ENCODE data around the gene P2RY8.
"Not testable (repeated sequence)": the region's sequence is repeated elsewhere in the genome, so short reads cannot be mapped to it uniquely, and the experiment has no call there.

P2RY8 gene

DNA sequence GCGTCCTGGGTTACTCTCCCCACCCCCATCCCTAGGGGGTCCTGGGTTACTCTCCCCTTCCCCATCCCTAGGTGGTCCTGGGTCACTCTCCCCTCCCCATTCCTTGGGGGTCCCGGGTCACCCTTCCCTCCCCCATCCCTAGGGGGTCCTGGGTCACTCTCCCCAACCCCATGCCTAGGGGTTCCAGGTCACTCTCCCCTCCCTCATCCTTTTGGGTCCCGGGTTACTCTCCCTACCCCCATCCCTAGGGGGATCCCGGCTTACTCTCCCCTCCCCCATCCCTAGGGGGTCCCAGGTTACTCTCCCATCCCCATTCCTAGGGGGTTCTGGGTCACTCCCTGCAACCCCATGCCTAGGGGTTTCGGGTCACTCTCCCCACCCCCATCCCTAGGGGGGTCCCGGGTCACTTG, 85.7 kb downstream of the P2RY8 start:
- H3K27ac Mint-ChIP-seq: peak overlapping the region; percentile 97
- peak overlapping the region; percentile 95 for H3K4me3 Mint-ChIP-seq
- intact Hi-C loops (cut with micrococcal nuclease): loop anchor here (5.0 kb wide), 1 partner anchor 211 kb away; no protein-coding TSS in a partner anchor
- H3K27me3 Mint-ChIP-seq: peaks cover 5% of the 10 kb centered on the region
- H3K4me1 Mint-ChIP-seq (ENCODE audit: low read depth): peaks cover 39% of the 10 kb centered on the region
- peaks cover 25% of the 10 kb centered on the region for H3K9me3 Mint-ChIP-seq
- H3K36me3 Mint-ChIP-seq (ENCODE audit: low read depth): peaks cover 48% of the 10 kb centered on the region

DNA sequence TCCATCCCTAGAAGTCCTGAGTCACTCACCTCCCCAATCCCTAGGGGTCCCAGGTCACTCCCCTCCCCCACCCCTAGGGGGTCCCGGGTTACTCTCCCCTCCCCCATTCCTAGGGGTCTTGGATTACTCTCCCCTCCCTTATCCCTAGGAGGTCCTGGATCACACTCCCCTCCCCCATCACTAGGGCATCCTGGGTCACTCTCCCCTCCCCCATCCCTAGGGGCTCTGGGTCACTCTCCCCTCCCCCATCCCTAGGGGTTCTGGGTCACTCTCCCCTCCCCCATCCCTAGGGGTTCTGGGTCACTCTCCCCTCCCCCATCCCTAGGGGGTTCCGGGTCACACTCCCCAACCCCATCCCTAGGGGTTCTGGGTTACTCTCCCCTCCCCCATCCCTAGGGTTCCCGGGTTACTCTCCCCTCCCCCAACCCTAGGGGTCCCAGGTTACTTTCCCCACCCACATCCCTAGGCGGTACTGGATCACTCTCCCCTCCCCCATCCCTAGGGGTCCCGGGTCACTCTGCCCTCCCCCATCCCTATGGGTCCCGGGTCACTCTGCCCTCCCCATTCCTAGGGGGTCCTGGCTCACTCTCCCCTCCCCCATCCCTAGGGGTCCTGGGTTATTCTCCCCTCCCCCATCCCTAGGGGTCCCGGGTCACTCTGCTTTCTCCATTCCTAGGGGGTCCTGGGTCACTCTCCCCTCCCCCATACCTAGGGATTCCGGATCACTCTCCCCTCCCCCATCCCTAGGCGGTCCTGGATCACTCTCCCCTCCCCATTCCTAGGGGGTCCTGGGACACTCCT, 86.4 kb downstream of the P2RY8 start:
- Mint-ChIP-seq H3K4me1 (ENCODE audit: low read depth) (peaks cover 39% of the 10 kb centered on the region), H3K27me3 (peaks cover 2% of the 10 kb centered on the region), H3K36me3 (ENCODE audit: low read depth) (peaks cover 52% of the 10 kb centered on the region), H3K9me3 (peaks cover 25% of the 10 kb centered on the region), H3K27ac (peak overlapping the region; percentile 97), H3K4me3 (peak overlapping the region; percentile 95)
- intact Hi-C loops (cut with micrococcal nuclease): loop anchor here (5.0 kb wide), 1 partner anchor 212 kb away; no protein-coding TSS in a partner anchor

- Mint-ChIP-seq H3K9me3 (peaks cover 30% of the 10 kb centered on the region), H3K4me3 (no peak overlapping the region), H3K4me1 (ENCODE audit: low read depth) (peaks cover 39% of the 10 kb centered on the region), H3K36me3 (ENCODE audit: low read depth) (peaks cover 56% of the 10 kb centered on the region), H3K27me3 (no peaks in the 10 kb centered on the region), H3K27ac (no peak overlapping the region)
- intact Hi-C loops (cut with micrococcal nuclease): loop anchor here (5.0 kb wide), 1 partner anchor 213 kb away; no protein-coding TSS in a partner anchor
Observed at GRCh38 chrX:1449823-1450149, 87.2 kb downstream of the P2RY8 start.

DNA sequence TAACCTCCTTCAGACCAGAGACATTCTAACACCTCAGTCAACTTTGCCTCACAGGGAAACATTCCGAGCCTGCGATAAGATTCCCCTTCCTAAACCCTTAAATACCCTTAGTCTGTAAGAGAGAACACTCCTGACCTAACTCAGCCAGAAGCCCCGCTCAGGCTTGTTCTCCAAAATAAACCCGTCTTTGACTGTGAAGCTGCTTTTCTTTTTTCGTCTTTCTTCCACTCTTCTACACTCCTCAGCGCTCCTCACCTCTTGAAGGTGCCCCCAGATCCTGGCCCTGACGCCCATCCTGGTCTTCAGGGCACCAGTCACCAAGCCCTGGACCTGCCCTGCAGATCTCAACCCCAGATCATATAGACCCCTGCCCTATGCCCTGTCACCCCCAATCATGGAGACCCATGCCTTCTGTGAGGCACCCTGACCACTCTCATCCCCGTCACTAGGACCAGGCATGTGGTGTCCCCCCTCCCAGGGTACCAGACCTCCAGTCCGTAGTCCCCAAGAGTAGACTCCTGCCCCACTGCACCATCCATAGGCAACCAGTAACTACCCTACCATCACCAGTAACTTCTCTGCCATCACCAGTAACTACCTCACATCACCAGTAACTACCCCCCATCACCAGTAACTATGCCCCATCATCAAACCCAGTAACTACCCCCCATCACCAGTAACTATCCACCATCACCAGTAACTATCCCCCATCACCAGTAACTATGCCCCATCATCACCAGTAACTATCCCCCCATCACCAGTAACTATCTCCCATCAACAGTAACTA, 87.8 kb downstream of the P2RY8 start:
- peaks cover 39% of the 10 kb centered on the region for H3K4me1 Mint-ChIP-seq (ENCODE audit: low read depth)
- peaks cover 62% of the 10 kb centered on the region for H3K36me3 Mint-ChIP-seq (ENCODE audit: low read depth)
- H3K27me3 Mint-ChIP-seq: no peaks in the 10 kb centered on the region
- no peak overlapping the region for H3K4me3 Mint-ChIP-seq
- peaks cover 36% of the 10 kb centered on the region for H3K9me3 Mint-ChIP-seq
- intact Hi-C loops (cut with micrococcal nuclease): no loop called here
- peak overlapping the region; percentile 5 for H3K27ac Mint-ChIP-seq

DNA sequence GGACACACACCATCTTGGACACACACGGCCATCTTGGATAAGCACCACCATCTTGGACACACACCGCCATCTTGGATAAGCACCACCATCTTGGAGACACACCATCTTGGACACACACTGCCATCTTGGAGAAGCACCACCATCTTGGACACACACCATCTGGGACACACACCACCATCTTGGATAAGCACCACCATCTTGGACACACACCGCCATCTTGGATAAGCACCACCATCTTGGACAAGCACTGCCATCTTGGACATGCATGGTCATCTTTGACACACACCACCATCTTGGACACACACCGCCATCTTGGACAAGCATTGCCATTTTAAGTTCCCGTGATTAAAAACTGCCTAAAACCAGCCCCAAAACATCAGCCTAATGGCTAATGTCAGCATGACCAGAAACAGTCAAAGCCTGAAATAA, 88.4 kb downstream of the P2RY8 start:
- H3K9me3 Mint-ChIP-seq: peaks cover 42% of the 10 kb centered on the region
- H3K4me3 Mint-ChIP-seq; intact Hi-C loops (cut with micrococcal nuclease); H3K27me3 Mint-ChIP-seq; H3K27ac Mint-ChIP-seq: not testable (repeated sequence)
- peaks cover 39% of the 10 kb centered on the region for H3K4me1 Mint-ChIP-seq (ENCODE audit: low read depth)
- peaks cover 68% of the 10 kb centered on the region for H3K36me3 Mint-ChIP-seq (ENCODE audit: low read depth)

DNA sequence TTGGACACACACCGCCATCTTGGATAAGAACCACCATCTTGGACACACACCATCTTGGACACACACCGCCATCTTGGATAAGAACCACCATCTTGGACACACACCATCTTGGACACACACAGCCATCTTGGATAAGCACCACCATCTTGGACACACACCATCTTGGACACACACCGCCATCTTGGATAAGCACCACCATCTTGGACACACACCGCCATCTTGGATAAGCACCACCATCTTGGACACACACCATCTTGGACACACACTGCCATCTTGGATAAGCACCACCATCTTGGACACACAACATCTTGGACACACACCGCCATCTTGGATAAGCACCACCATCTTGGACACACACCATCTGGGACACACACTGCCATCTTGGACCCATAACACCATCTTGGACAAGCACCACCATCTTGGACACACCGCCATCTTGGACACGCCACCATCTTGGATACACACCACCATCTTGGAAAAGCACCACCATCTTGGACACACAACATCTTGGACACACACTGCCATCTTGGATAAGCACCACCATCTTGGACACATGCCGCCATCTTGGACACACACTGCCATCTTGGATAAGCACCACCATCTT, 88.9 kb downstream of the P2RY8 start:
- H3K27me3 Mint-ChIP-seq; intact Hi-C loops (cut with micrococcal nuclease); H3K27ac Mint-ChIP-seq; H3K4me3 Mint-ChIP-seq: not testable (repeated sequence)
- Mint-ChIP-seq H3K4me1 (ENCODE audit: low read depth) (peaks cover 39% of the 10 kb centered on the region), H3K9me3 (peaks cover 48% of the 10 kb centered on the region), H3K36me3 (ENCODE audit: low read depth) (peaks cover 73% of the 10 kb centered on the region)

DNA sequence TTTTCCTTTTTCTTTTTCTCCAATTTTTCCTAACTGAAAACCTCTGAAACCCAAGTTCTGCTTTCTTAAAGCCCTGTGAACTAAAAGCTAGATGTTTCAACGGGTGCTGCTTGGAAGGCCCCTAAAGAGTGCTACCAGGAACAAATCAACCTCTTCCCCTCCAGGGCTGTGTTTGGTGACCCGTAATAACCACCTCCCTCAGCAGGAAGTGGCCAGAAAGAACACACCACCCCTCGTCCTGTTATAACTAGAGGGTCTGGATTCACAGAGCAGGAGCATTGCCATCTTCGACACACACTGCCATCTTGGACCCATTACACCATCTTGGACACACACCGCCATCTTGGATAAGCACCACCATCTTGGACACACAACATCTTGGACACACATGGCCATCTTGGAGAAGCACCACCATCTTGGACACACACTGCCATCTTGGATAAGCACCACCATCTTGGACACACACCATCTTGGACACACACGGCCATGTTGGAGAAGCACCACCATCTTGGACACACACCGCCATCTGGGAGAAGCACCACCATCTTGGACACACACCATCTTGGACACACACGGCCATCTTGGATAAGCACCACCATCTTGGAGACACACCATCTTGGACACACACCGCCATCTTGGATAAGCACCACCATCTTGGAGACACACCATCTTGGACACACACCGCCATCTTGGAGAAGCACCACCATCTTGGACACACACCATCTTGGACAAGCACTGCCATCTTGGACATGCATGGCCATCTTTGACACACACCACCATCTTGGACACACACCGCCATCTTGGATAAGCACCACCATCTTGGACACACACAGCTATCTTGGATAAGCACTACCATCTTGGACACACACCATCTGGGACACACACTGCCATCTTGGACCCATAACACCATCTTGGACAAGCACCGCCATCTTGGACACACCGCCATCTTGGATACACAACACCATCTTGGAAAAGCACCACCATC, 89.7 kb downstream of the P2RY8 start:
- intact Hi-C loops (cut with micrococcal nuclease); H3K4me3 Mint-ChIP-seq; H3K27me3 Mint-ChIP-seq: not testable (repeated sequence)
- peaks cover 54% of the 10 kb centered on the region for H3K9me3 Mint-ChIP-seq
- peaks cover 35% of the 10 kb centered on the region for H3K4me1 Mint-ChIP-seq (ENCODE audit: low read depth)
- peak overlapping the region; percentile 37 for H3K27ac Mint-ChIP-seq
- H3K36me3 Mint-ChIP-seq (ENCODE audit: low read depth): peaks cover 75% of the 10 kb centered on the region

DNA sequence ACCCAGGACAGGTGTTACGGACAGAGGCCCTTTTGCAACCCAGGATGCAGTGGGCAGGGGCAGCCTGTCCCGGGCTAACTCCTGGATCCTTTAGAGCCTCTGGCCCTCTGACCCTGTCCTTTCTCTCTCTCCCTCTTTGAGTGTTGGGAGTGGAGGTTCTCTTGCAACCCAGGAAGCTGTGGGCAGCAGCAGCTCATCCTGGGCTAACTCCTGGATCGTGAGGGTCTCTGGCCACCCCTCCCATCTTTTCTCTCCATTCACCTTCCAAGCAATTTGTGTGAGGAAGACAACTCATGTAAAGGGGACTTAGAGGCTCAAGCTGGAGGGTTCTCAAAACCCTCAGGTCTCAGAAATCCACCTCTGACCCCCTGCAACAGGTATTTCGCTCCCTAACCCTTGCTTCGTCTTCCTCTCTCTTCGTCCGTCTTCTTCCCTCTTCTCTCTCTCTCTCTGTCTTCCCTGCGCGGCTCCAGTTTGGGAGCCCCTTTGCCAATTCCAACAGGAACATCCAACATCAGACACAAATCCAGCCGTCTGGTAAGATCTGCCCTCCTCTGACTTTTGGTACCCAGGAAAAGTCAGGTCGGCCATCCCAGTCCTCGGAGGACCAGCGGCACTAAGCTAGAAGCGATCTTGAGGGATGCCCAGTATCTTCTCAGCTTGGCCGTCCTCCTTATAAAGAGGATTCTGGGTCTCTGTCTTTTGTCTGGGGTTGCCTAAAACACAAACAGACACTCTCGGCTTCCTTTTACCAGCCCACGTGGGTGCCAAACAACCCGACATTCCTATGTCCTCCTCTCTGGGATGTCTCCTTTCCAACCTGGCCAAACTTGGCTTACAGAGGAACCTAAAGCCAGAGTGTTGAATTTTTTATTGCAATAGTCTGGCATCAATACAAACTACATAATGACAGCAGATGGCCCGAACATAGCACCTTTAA, 92.2 kb downstream of the P2RY8 start:
- intact Hi-C loops (cut with micrococcal nuclease): no loop called here
- Mint-ChIP-seq H3K4me1 (ENCODE audit: low read depth) (peaks cover 10% of the 10 kb centered on the region), H3K4me3 (no peak overlapping the region), H3K27me3 (no peaks in the 10 kb centered on the region), H3K9me3 (peaks cover 54% of the 10 kb centered on the region), H3K27ac (no peak overlapping the region), H3K36me3 (ENCODE audit: low read depth) (peaks cover 78% of the 10 kb centered on the region)

- Mint-ChIP-seq H3K36me3 (ENCODE audit: low read depth) (peaks cover 78% of the 10 kb centered on the region), H3K27ac (no peak overlapping the region), H3K4me3 (no peak overlapping the region), H3K27me3 (no peaks in the 10 kb centered on the region), H3K9me3 (peaks cover 42% of the 10 kb centered on the region), H3K4me1 (ENCODE audit: low read depth) (peaks cover 8% of the 10 kb centered on the region)
- intact Hi-C loops (cut with micrococcal nuclease): no loop called here
Observed at GRCh38 chrX:1443496-1444075, 93.4 kb downstream of the P2RY8 start.

DNA sequence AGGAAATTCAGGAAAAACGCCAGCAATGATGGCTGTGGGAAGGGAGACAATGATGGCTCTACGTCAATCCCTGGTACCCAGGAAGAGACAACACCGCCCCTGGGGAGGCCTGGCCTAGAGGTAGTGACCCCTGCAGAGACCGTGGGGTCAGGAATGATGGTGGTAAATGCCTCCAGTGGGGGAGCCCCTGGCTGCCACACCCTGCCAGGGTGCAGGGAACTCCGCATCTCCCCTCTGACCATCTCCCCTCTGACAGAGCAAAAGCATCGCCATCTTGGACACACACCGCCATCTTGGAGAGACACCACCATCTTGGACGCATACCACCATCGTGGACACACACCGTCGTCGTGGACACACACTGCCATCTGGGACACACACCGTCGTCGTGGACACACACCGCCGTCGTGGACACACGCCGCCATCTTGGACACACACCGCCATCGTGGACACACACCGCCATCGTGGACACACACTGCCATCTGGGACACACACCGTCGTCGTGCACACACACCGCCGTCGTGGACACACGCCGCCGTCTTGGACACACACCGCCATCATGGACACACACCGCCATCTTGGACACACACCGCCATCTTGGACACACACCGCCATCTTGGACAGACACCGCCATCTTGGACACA, 94.1 kb downstream of the P2RY8 start:
- intact Hi-C loops (cut with micrococcal nuclease): no loop called here
- H3K36me3 Mint-ChIP-seq (ENCODE audit: low read depth): peaks cover 78% of the 10 kb centered on the region
- H3K27me3 Mint-ChIP-seq: no peaks in the 10 kb centered on the region
- H3K4me1 Mint-ChIP-seq (ENCODE audit: low read depth): peaks cover 8% of the 10 kb centered on the region
- H3K9me3 Mint-ChIP-seq: peaks cover 35% of the 10 kb centered on the region
- H3K27ac Mint-ChIP-seq: no peak overlapping the region
- no peak overlapping the region for H3K4me3 Mint-ChIP-seq

DNA sequence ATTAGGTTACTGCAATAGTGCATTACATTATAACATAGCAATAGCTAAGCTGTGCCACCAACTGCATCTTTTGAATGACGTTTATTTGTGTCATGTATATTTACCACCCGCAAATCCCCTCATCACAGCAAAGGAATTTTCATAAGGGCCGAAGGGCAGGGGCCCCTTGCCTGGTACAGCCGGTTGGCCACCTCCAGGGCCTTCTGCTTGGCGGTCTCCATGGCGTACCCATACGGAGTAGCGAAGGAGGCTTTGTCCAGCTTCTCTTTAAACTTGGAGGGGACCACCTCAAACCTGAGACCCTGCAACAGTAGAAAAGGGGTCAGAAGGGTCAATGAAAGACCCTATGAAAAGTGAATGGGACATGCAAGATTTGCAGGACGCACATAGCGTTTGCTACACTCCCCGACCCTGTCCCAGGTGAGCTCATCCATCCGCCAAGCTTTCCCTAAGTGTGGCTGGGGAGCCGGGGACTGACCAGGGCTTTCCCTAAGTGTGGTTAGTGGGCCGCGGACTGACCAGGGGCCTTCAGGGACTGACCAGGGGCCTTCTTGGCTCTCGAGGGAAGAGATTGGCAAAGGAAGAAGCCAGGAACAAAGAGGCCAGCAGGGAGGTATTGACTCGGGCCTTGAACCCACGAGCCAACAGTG, 94.8 kb downstream of the P2RY8 start:
- no peak overlapping the region for H3K4me3 Mint-ChIP-seq
- peaks cover 28% of the 10 kb centered on the region for H3K9me3 Mint-ChIP-seq
- H3K4me1 Mint-ChIP-seq (ENCODE audit: low read depth): peaks cover 5% of the 10 kb centered on the region
- H3K27me3 Mint-ChIP-seq: no peaks in the 10 kb centered on the region
- intact Hi-C loops (cut with micrococcal nuclease): no loop called here
- H3K36me3 Mint-ChIP-seq (ENCODE audit: low read depth): peaks cover 78% of the 10 kb centered on the region
- no peak overlapping the region for H3K27ac Mint-ChIP-seq

All from dendritic cell treated with granulocyte-macrophage colony-stimulating factor and Interleukin-4, amounts not matched to agents 40 ng/mL and 50 ng/mL, for 4 days (primary cell).